HG02642 (cell line): ENCODE results near the gene BICC1.

Experiments used
- ATAC-seq: cut with Tn5 transposase; IDR thresholded peaks from one replicate; pipeline ENCODE4 v1.9.1; 2021; ENCODE audit warnings: mild to moderate bottlenecking; ENCODE audit not compliant: unreplicated experiment, poor library complexity

Gene BICC1

DNA sequence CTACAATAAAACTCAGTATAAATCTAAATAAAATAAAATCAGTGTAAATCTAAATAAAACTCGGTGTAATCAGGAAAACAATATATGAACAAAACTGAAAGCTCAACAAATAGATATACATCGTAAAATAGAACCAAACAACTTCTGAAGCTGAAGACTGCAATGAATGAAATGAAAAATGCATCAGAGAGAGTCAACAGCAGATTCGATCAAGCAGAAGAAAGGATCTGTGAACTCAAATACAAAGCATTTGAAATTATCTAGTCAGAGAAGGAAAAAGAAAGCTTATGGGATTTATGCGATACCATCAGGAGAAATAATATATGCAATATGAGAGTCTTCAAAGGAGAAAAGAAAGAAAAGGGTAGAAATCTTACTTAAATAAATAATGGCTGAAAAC is 255.0 kb downstream of the BICC1 start:
- no peak for ATAC-seq

DNA sequence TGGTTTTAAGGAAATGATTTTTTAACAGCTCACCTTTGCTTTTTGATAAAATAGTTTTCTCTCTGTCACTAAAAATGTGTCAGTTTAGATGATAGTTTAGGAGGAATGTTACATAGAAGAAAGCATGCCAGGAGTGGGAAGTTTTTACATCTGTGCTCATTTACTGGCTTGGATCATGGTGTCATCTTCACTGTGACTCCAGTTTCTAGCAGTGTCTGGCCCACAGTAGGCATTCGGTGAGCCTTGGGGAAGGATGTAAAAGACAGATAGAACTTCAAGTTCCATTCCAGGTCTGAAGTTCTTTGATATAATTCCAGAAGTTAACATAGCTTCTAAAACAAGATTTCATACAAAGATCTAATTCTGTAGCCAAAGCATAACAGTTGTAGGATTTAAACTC is 259.2 kb downstream of the BICC1 start:
- ATAC-seq, result no peak

DNA sequence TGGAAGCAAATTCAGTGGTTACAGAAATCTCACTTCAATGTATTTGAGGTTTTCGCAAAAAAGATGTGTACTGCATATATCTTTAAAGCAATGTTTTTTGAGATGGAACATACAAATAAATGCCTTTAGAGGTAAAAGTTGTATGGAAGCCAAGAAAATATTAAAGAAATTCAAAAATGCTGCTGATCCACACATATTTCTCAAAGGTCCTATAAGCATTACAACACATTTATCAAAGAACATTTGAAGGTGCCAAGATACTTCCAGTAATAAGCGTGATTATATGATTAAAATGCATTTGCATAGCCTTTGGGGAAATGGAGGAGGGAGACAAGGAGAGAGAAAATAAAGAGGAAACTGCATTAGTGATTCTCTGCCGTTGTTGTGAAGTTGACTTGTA is 260.1 kb downstream of the BICC1 start:
- ATAC-seq, result no peak

DNA sequence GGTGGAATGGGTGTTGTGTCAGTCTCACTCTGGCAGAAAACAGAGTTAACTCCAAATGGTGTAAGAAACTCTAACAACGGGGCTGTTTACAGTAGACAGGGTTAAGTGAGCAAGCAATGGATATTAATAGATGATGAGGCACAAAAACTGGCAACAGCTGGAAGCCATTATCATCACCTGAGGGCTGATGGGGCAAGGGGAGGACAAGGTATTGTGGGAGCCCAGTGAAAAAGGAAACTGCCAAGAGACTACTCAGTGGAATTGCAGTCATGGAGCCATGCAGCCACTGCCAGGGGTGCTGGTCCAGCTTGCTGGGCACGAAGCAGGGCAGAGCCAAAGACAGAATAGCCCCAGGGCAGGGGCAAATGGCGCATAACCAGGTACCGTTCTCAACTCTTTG is 260.7 kb downstream of the BICC1 start:
- ATAC-seq, result no peak

DNA sequence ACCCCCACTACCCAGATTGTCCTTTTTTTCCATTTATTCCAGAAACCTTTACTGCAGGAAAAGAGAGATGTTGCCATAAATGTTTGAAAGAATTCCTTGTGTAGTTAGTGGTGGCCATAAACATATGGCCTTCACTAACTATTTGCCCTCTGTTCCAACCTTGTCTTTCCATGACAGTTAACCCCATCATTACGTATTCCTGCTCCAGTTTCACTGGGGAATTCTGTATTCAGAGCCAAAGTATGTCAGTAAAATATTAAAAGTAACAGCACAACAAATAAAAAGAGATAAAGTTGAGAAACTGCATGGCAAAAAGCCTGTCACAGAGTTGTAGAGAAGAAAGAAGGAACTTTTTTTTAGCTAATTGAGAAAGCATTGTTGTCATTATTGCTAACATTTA is 261.3 kb downstream of the BICC1 start:
- no peak for ATAC-seq

DNA sequence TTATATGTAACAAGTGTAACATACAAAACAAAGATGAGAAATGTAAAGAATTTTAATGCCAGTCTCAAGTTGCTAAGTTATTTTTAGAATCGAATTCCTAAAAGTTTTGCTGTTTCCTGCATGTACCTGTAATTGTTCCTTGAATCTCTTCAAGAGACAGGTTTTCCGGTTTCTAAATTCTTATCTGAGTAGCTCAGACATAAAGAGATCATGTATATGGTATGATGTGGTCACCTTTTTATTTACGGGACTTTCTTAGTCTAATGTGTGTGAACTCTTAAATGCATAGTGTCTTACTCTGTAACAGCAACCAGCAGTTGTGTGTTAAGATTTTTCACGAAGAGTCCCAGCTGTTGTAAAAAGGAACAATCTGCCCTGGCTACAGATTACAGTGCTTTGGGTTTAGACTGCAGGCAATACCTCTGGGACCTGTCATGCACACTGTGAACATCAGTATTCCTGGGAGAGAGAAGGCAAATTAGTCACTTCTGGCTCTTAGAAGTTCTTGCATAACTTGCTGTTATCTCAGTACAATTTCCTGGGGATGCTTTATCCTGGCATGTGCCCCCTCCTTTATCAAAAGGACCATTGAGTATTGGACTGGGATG is 263.4 kb downstream of the BICC1 start:
- ATAC-seq, result no peak

DNA sequence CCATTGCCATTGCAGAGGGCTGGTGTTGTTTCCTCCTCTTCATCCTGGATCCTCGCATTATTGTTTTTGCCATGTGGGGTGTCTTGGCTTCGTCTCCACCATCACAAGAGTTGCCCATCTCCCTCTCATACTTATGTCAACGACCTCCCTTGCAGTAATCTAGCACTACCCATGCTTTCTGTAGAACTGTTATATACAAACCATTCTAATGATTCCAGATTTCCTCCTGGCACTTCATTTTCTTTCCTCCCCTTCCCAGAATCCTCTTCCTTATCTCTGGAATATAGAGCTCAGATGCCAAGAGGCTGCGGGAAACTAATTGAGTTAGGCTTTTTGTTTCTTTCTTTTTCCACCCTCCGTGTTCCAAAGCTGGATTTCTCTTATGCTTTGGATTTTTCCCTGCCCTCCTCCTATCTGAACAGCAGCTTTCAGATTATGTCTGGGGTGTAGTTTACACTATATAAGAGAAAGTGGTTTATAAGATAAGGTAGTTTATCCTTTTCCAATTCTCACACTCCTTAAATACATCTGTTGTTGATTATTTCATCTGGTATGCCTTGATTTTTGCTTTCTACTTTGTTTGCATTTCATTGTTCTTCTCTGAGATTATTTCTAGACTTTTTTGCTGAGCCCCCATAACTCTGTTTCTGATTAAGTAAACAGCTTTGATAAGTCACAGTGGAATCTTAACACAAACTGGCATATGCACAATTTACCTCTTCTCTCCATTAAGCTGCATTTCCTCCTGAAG is 264.1 kb downstream of the BICC1 start:
- ATAC-seq, result no peak

DNA sequence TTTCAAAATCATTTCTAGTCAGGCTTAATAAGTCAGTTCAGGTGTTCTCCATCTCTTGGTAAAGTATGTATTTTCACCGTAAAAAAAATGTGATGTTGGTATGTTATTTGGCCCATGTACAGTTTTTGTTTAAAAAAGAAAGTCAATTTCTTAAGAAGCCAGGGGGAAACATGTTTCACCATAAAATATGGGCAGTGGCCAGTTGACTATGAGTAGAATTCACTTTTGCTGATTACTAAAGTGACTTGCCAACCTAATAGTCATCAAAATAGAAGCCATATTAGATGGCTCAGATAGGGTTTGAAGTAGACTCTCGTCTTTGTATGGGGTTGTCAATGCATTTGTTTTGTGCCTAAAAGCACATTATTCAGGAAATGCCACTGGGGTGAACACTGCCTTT is 266.3 kb downstream of the BICC1 start:
- no peak for ATAC-seq

DNA sequence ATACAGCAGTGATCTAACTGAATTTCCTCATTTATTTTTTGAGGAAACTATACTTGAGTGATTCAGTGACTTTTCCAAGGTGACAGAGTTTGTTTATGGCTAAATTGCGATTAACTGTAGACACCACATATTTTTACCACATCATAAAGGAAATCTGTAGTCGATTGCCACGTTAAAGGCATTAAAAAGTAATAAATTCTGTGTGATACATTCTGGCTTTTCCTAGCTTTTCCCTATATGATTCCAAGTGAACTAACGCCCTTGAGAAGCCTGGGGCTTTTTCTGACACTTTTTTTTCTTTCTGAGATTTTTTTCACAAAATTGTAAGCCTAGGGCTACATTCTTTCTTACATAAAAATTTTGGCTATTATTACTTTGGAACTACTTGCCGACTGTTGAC is 266.9 kb downstream of the BICC1 start:
- ATAC-seq, result no peak

DNA sequence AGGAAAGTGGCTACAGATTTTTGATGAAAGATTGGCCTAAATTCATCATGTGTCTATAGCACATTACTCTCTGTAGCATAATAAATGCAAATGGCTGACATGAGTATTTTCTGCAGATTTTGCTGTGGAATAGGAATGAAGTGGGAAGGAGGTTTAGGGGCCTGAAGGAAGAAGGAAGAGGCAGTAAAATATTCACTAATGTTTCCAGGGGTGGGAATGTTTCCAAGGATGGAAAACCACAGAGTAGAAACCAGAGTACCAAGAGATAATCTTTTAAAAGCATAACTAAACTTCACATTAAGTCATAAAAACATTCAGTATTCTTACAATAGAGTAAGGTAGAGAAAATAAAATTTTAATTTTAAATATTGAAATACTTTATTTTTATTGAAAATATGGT is 267.8 kb downstream of the BICC1 start:
- ATAC-seq, result no peak

DNA sequence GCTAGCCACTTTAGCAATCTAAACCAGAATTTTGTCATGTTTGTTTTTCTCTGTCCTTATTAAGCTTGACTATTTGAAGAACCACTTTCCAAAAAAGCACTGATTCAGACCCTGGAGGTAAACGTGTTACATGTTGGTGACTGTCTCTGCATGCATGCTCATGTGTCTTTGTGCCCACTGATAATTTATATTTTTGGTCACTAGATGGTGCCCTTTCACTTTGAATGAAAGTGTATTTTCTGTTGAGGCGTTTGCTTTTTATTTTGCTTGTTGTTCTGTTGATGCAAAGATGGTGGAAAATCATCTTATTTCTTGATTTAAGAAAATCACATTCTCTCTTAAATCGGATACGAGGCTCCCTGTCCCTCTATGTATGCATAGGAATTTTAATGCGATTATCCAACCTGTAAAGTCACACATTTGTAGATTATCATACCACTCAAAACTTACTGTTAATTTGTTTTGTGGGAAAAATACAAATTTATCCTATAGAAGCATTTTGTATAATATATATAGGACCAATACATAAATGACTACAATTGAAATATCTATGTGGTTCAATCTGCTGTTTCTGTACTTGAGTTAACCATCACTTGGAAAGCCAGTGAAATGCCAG is 269.3 kb downstream of the BICC1 start:
- ATAC-seq, result no peak

DNA sequence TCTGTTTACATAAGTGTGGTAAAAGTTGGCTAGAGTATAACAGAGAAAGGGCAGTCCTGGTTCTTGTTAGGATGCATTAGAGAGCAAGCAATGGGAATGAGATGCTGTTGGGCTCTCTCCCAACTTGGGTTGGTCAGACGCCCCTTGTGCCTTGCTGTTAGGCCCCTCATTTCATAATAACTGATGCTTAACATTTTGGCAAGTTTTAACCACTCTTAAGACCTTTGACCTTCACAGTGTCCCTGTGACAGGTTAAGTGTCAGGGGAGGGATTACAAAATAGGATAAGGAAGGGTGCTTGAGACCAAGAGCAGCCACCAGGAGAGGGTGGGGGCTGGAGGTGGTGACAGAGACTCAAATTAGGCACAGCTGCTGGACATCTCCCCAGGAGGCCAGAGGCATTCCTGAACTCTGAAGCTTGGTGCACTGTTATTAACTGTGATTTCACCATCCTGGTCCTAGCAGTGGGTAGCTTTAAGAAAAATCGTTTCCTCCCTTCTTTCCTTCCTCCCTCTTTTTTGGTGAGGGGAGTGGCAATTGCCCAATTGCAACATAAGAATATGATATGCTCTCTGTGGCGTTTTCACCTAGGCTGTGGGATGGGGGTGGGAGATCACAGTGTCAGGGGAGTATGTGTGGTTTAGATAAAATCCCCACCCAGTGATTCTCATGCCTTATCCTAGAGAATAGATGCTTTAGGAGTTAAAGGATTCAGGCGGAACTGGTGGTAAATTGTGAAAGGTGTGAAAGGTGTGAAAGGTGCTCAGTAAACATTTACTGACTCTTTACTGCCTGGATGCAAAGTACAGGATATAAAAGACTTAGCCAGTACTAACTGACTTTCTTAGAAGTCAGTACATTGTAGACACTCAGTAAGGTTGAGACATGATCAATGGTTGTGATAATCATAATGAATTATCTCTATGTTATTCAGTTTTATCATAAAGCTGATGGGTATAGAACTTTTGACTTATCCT is 270.5 kb downstream of the BICC1 start:
- ATAC-seq, result no peak

DNA sequence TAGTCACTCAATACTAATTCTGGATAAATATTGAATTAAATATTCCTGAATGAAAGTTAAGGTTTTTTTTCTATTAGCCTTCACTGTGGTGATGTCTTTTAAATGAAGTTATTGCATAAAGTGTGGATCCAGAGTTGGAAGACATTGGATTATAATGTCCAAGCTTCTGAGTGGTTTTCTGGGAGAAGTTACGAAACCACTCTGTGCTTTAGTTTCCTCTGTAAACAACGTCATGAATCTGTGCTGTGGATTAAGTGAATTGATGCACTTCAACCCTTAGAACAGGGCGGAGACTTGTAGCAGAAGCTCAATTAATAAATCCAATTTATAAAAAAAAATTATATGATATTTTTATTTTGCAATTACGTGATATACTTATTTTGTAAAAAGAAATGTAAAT is 271.7 kb downstream of the BICC1 start:
- ATAC-seq, result no peak

DNA sequence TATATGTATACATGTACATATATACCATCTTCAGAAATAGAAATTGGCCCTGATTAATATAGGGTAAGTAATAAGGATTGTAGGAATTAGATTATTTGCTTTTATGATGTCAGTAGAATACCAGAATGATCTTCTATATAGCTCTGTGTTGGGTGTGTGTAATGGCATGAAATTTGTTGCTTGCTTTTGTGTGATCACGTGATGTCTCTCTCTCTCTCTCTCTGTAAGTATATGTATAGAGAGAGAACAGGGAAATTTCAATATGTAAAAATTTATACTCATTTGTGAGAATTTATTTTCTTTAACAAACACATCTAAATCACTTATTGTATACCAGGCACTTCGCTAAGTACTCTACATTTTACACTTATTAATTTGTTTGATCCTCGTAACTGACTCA is 272.7 kb downstream of the BICC1 start:
- no peak for ATAC-seq

DNA sequence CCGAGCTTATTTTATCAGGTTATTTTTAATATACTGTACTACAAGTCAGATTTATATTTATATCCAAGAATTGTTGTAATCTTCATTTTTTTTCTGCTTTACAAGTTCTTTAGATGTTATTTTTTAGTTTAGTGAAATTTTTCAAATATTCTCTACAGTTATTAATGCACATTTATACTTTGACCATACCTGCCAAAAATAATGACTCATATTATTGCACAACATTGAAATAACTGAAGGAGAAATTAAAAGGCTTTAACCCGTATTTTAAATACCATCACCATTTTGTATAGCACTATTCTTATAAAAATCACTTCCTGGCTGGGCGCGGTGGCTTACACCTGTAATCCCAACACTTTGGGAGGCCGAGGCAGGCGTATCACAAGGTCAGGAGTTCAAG is 278.5 kb downstream of the BICC1 start:
- no peak for ATAC-seq

DNA sequence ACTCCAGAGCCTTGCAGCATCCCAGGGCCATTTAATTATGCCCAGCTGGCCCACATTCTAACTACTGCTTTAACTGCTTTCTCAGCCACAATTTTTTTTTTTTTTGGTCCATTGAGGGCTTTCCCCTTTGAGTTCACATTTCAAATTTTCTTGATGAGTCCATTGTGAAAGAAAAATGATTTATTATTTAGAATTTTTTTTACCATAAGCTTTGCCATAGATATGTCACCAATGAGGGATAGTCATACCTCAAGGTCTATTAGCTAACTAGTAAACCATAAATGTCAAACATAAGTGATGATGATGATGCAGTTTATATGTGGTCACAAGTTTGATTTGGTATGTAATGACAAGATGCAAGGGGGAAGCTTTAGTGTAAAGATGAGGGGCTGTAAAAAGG is 282.9 kb downstream of the BICC1 start:
- no peak for ATAC-seq

DNA sequence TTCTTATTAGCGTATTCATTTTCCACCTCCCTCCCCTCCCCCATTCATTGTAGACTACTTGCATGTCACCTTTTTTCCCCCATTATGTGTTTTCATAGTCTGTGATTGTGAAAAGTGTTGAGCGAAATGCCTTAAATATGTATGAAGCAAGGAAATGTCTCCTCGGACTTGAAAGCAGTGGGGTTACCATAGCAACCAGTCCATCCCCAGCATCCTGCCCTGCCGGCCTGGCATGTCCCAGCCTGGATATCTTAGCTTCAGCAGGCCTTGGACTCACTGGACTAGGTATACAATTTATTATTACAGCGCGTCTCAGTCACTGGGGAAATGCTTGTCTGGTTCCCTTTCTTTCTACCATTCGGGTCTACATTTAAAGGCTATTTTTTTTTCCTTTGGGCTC is 283.6 kb downstream of the BICC1 start:
- ATAC-seq, result no peak

DNA sequence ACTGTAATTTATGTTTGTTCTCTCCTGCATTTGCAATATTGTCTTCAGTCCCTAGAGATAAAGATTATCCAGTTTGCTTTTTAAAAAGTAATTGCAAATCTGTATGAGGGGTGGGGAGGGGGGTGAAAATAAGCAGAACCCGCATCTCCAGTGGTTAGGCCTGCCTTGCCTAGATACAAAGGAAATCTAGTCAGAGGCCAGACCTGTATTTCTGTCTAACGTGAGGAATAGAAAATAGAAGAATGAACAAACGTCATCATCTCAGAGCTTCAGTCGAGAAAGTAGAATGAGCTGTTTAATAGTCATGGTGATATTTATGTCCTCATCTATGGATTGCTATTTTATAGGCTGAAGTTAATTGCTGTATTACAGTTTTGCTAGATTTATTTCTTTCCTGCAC is 284.2 kb downstream of the BICC1 start:
- no peak for ATAC-seq

DNA sequence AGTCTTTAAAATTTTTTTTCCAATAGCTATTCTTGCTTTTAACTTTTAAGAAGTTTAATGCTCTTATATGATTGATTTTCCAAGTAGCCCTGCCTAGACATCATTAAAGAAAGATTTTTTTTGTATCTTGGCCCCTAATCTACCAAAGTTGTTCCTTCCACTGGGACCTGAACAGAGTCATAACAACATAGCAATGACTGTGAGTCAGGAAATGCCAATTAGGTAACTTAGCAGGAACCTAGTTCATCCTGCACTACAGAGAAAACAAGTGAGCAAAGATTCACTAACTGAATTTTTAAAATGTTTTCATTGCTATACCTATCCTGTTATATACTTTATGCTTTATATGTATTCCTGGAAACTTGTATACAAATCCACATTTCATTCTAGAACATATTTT is 284.7 kb downstream of the BICC1 start:
- no peak for ATAC-seq

DNA sequence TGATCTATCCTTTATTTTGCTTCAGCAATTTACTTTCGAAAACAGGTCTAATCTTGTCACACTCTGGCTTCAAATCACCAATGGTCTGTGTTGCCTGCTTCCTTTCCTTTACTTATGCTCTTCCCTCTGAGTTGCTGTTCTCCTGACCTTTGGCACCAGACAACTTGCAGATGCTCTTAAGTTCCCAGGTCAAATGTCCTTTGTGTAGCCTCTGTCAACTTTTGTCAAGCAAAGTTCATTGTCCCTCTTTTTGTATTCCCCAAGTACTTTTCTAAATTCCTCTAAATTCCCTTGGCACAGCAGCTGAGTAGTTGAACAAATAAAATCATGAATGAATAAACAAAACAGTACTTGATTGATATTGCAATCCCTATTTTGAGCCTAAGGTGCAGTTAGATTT is 289.4 kb downstream of the BICC1 start:
- no peak for ATAC-seq

DNA sequence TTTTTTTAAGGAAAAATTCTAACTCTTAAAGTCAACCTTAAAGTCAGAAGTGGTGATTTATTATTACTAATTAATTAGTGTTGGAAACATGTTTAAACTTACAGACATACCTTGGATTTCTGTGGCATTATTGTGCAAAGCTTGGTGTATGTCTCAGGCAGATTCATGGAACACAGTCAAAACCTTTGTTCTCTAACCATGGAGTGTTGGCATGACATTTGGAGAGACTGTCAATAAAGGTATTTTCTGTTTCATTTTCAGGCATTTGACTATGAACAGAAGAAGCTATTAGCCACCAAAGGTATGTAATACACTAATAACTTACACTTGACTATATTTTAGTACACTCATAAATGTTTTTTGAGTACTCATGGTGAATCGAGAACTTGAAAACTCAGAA is 293.7 kb downstream of the BICC1 start:
- ATAC-seq, result no peak
